ENCODE measurements around the gene ZC3H10.

DNA sequence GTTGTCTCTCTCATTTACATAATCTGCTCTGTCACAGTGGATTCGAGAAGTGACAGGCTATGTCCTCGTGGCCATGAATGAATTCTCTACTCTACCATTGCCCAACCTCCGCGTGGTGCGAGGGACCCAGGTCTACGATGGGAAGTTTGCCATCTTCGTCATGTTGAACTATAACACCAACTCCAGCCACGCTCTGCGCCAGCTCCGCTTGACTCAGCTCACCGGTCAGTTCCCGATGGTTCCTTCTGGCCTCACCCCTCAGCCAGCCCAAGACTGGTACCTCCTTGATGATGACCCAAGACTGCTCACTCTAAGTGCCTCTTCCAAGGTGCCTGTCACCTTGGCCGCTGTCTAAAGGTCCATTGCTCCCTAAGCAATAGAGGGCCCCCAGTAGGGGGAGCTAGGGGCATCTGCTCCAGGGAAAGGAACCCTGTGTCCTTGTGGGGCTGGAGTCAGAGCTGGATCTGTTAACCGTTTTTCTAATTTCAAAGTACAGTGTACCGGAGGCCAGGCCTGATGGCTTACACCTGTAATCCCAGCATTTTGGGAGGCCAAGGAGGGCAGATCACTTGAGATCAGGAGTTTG lies 33.0 kb upstream of the ZC3H10 start:
- TF ChIP-seq, protein P1, sequence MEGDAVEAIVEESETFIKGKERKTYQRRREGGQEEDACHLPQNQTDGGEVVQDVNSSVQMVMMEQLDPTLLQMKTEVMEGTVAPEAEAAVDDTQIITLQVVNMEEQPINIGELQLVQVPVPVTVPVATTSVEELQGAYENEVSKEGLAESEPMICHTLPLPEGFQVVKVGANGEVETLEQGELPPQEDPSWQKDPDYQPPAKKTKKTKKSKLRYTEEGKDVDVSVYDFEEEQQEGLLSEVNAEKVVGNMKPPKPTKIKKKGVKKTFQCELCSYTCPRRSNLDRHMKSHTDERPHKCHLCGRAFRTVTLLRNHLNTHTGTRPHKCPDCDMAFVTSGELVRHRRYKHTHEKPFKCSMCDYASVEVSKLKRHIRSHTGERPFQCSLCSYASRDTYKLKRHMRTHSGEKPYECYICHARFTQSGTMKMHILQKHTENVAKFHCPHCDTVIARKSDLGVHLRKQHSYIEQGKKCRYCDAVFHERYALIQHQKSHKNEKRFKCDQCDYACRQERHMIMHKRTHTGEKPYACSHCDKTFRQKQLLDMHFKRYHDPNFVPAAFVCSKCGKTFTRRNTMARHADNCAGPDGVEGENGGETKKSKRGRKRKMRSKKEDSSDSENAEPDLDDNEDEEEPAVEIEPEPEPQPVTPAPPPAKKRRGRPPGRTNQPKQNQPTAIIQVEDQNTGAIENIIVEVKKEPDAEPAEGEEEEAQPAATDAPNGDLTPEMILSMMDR (IDR thresholded peaks at IDR 0.05): peak in 4 of 6 experiments; percentile 28 to 32 (median 30)
- TF ChIP-seq POLR2A (IDR thresholded peaks at IDR 0.05): no peak

Data from adrenal gland (tissue), 5 donors.